Large intestine (tissue), 3 donors: ENCODE results near the gene CAV1. TPM values are rescaled to one million over a fixed set of nuclear protein-coding genes. Genes with fewer than 3 reads are reported as not detected.
"Not testable (repeated sequence)": the region's sequence is repeated elsewhere in the genome, so short reads cannot be mapped to it uniquely, and the experiment has no call there.

Experiments
- DNase-seq, 2 donors: peaks; one replicate each; pipeline versions ENCODE4 v3.0.0 to v3.0.0-alpha.2; 2013
- H3K27ac ChIP-seq: one replicate; pipeline ENCODE4 v1.5.1; 2013; ENCODE audit warnings: low read length
- H3K27me3 ChIP-seq: 2 replicates; pipeline ENCODE4 v1.6.1; 2013; ENCODE audit warnings: low read length; ENCODE audit not compliant: control insufficient read depth, insufficient read depth
- H3K36me3 ChIP-seq: 2 replicates; pipeline ENCODE4 v1.6.1; 2013; ENCODE audit warnings: low read length; ENCODE audit not compliant: control insufficient read depth, insufficient read depth
- H3K4me1 ChIP-seq: one replicate; pipeline ENCODE4 v1.6.1; 2013; ENCODE audit warnings: low read length; ENCODE audit not compliant: control insufficient read depth, insufficient read depth
- H3K4me3 ChIP-seq: one replicate; pipeline ENCODE4 v1.5.1; 2013; ENCODE audit warnings: low read length
- H3K9me3 ChIP-seq: one replicate; pipeline ENCODE4 v1.6.1; 2013; ENCODE audit warnings: mild to moderate bottlenecking, low read depth, low read length, moderate library complexity; ENCODE audit not compliant: control insufficient read depth
- WGBS: methylation state at CpG from one replicate; pipeline ENCODE4 v1.1.5; 2013; ENCODE audit warnings: low lambda C conversion rate; ENCODE audit not compliant: insufficient coverage; 5-methylcytosine and 5-hydroxymethylcytosine counted together
- polyA plus RNA-seq: library from polyadenylated mRNA; unstranded; fragments of 120-200 nt; gene quantifications from one replicate; pipeline ENCODE4 v1.2.1, GENCODE V29; 2013

CAV1 gene
- polyA plus RNA-seq, 1 donor = 100 TPM

DNA sequence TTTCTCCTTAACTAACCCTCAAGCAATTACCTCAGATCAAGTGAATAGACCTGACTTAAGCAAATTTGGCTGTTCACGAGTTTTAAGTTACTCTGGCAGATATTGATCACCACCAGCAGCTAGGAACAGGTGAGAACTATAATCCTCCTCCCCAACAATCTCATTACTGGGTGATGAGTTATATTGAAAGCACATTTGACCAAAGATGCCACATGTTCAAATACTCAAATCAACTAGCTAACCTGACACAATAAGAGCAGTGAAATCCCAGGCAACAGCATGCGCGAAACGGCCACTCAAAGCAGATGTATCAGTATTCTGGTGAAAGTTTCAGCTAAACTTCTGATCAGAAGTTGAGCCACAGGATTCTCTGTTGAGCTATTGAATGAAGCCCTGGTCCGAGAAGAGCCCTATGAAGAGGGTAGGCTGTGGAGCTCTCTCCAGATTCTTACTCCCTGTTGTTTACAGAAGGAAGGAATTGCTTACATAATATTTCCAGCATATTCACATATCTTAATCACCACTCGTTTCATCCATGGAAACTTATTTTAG lies 52.6 kb downstream of the CAV1 start:
- H3K27me3 ChIP-seq = no peaks in the 10 kb centered on the region
- no peak overlapping the region for H3K27ac ChIP-seq
- no peak overlapping the region for H3K4me3 ChIP-seq
- no peak for DNase-seq
- H3K36me3 ChIP-seq = no peaks in the 10 kb centered on the region
- no peaks in the 10 kb centered on the region for H3K9me3 ChIP-seq
- 80% methylated on average over 1 of the region's 6 CpGs for WGBS
- peaks cover 14% of the 10 kb centered on the region for H3K4me1 ChIP-seq

DNA sequence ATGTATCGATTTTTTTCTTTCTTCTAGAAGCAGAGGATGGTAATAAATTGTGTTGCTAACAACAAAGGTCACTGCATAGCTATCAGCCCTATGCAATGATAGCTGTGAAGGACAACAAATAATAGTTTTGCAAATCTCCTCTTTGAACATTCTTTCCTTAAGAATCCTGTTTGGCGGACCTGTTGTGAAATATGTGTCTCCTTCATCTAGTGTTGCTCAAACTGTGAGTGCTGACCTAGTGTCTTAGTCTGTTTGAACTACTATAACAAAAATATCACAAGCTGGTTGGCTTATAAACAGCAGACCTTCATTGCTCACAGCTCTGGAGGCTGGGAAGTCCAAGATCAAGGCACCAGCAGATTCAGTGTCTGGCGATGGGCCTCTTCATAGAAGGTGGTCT lies 53.7 kb downstream of the CAV1 start:
- H3K4me3 ChIP-seq = no peak overlapping the region
- H3K4me1 ChIP-seq = peaks cover 9% of the 10 kb centered on the region
- no CpG with 5 or more reads among the region's 3 CpGs for WGBS
- H3K27me3 ChIP-seq = no peaks in the 10 kb centered on the region
- no peaks in the 10 kb centered on the region for H3K9me3 ChIP-seq
- no peaks in the 10 kb centered on the region for H3K36me3 ChIP-seq
- DNase-seq = no peak
- H3K27ac ChIP-seq = no peak overlapping the region

DNA sequence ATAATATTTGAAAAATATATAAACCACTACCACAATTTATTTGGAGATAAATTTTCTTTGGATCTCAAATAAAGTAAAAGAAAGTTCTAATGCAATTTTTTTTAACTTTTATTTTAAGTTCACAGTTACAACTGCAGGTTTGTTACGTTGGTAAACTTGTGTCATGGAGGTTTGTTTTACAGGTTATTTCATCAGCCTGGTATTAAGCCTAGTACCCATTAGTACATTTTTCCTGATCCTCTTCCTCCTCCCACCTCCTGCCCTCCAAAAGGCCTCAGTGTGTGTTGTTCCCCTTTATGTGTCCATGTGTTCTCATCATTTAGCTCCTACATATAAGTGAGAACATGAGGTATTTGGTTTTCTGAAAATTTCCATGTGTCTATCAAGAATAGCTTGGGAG lies 54.5 kb downstream of the CAV1 start:
- Histone ChIP-seq H3K27ac (no peak overlapping the region), H3K36me3 (no peaks in the 10 kb centered on the region)
- WGBS = no CpG with 5 or more reads among the region's 1 CpG

DNA sequence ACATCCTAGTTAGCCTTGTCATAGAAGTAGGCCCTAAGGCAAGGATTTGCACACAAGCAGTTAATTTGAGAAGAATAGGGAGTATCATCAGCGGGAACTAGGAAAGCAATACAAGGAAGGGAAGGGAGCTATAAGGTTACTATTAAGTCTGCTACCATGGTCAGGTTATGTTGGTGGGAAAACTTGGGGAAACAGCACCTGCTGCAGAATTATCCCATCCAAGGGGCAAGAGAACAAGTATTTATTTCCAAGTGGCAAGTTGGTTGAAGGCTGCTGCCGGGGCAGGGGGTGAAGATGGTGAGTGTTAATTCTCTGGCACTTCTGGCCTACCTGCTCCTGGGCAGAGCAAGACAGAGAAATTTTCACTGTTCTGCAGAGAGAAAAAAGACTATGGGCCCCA lies 55.0 kb downstream of the CAV1 start:
- no peak overlapping the region for H3K4me3 ChIP-seq
- DNase-seq = no peak
- no peak overlapping the region for H3K27ac ChIP-seq
- no peaks in the 10 kb centered on the region for H3K4me1 ChIP-seq
- H3K27me3 ChIP-seq = no peaks in the 10 kb centered on the region
- whole genome bisulfite sequencing = no CpG with 5 or more reads among the region's 2 CpGs
- no peaks in the 10 kb centered on the region for H3K9me3 ChIP-seq
- no peaks in the 10 kb centered on the region for H3K36me3 ChIP-seq

More for the DNA sequence above, 54.5 kb downstream of the CAV1 start:
- Histone ChIP-seq H3K27me3 (no peaks in the 10 kb centered on the region), H3K4me3 (no peak overlapping the region), H3K9me3 (no peaks in the 10 kb centered on the region), H3K4me1 (peaks cover 2% of the 10 kb centered on the region)
- DNase-seq = no peak

DNA sequence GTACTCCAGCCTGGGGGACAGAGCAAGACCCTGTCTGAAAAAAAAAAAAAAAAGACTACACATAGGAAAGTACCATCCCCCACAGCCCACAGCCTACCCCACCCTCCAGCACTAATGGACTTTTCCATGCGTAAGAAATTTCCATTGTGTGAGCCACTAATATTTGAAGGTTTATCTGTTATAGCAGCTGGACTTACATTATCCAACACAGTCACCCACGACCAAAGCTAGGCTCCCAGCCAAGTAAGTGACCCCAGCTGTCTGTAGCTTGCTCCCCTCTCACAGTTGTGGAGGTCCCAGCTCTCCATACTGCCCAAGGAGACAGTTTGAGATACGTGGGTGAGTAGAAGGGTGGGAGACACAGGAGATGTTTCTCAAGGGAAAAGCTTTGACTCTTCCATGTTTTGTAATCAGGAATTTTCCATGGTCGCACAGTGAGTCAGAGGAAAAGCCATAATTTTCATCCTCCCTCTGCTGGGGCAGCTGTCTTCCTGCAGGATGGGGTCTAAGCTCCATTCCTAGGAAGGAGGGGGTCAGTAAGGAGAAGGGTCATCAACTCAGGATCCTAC lies 57.4 kb downstream of the CAV1 start:
- no peaks in the 10 kb centered on the region for H3K36me3 ChIP-seq
- H3K27ac ChIP-seq = no peak overlapping the region
- WGBS = no CpG with 5 or more reads among the region's 4 CpGs
- H3K4me3 ChIP-seq = no peak overlapping the region
- H3K9me3 ChIP-seq = no peaks in the 10 kb centered on the region
- H3K27me3 ChIP-seq = no peaks in the 10 kb centered on the region
- no peak for DNase-seq
- H3K4me1 ChIP-seq = no peaks in the 10 kb centered on the region

DNA sequence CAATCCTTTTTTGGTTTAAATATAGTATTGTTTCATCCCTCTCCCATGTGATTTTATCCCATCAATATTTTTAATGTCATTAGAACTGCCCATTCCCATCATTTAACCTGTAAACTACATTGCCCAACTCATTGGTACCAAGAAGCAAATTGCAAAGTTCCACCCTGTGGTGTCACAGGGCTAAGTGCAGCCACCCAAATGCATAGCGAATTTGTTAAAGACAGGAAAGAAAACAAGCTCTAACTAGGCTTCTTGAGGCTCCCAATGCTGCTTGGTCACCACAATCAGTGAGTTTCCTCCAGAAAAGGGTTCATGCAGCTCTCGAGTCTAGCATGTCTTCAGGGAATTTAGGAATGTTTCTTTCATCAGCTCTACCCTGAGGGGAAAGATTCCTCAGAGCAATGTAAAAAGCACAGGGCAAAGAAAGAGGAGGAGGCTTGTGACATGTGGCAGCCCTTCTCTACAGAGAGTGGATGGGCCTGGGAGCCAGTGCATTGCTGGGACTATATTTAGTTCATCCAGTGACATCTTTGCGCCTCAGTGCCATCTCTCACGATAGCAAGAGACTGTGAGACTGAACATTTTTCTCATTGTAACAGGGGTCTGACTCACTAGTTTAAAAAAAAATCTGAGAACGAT lies 58.1 kb downstream of the CAV1 start:
- H3K4me1 ChIP-seq = no peaks in the 10 kb centered on the region
- no peaks in the 10 kb centered on the region for H3K27me3 ChIP-seq
- H3K9me3 ChIP-seq = no peaks in the 10 kb centered on the region
- DNase-seq = no peak
- WGBS = 94% methylated on average over 3 of the region's 5 CpGs
- H3K27ac ChIP-seq = no peak overlapping the region
- no peaks in the 10 kb centered on the region for H3K36me3 ChIP-seq
- no peak overlapping the region for H3K4me3 ChIP-seq

DNA sequence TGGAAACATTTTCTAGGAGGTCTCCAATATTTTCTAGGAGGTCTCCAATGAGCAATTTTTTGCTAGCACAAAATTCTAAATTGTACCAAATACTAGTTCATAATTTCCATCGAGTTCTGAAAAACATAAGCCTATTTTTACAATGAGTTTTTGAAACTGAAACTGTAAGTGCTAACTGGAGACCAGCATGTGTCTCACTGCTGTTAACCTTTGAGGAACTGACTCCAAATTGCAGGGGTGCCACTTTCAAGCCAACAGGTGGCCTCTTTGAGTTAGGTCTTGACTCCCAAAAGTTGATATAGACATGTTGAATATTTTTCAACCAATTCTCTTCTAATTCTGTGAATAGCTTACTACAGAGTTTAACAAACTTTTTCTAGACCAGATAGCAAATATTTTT lies 58.8 kb downstream of the CAV1 start:
- Histone ChIP-seq H3K9me3 (no peaks in the 10 kb centered on the region), H3K27me3 (no peaks in the 10 kb centered on the region), H3K4me3 (no peak overlapping the region), H3K4me1 (no peaks in the 10 kb centered on the region), H3K27ac (no peak overlapping the region), H3K36me3 (no peaks in the 10 kb centered on the region)
- peak in 1 of 2 donors; percentile 25 for DNase-seq
- WGBS = no CpG with 5 or more reads among the region's 1 CpG

DNA sequence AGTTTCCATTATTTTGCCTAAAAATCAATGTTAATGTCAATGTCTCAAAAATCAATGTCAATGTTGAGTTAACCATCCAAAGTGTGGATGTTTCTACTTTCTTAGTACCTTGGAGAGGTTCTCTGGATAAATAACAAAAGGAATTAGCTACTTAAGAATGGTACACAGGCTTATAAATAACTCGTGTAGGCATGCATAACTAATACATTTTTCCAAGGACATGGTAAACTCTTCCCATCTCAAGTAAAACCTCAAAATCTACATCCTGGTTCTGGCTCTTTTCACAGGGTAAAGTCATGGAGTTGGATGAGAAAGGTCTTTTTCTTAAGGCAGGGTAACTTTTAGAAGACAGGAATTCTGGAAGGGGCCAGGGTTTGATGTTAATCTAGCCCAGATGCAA lies 59.9 kb downstream of the CAV1 start:
- Histone ChIP-seq H3K27ac (no peak overlapping the region), H3K4me1 (no peaks in the 10 kb centered on the region)

DNA sequence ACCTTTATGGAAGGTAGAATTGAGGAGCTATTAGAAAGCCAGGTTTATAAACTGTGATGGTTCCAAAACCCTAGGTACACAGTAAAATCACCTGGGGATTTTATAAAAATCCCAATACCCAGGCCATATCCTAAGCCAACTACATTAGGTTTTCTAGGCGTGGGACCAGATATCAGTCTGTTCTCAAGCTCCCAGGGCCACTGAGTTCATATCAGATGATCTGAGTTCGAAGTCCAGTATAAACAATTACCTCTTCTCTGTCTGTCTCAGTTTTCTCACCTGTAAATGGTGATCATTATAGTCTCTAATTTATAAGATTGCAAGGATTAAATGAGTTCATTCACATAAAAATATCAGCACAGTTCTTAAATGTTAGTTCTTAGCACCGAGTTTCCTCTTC lies 60.6 kb downstream of the CAV1 start:
- WGBS = no CpG with 5 or more reads among the region's 3 CpGs

More for the DNA sequence above, 59.9 kb downstream of the CAV1 start:
- H3K9me3 ChIP-seq = no peaks in the 10 kb centered on the region
- no peaks in the 10 kb centered on the region for H3K36me3 ChIP-seq
- H3K27me3 ChIP-seq = no peaks in the 10 kb centered on the region
- H3K4me3 ChIP-seq = no peak overlapping the region
- DNase-seq = no peak
- WGBS = no CpG with 5 or more reads among the region's 1 CpG

DNA sequence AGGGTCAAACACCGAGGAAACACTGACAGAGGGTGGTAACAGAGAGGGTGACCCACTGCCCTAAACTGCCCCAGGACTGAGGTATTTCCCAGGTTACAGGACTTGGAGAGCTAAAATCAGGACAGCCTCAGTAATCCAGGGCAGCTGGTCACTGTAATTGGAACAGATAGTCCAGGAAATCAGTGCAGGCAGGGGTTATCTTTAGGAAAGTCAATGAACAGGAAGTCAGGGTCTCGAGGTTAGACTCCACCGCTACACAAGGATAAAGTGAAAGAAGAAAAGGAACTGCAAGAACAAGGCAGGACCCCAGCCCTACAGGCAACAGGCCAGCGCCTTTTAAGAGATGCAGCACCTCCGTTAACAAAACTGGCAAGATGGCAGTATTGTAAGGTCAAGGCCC lies 61.1 kb downstream of the CAV1 start:
- no peak for DNase-seq
- WGBS = 100% methylated on average over 1 of the region's 5 CpGs
- Histone ChIP-seq H3K27ac (no peak overlapping the region), H3K4me1 (no peaks in the 10 kb centered on the region), H3K27me3 (no peaks in the 10 kb centered on the region), H3K9me3 (no peaks in the 10 kb centered on the region), H3K36me3 (no peaks in the 10 kb centered on the region), H3K4me3 (no peak overlapping the region)

More for the DNA sequence above, 60.6 kb downstream of the CAV1 start:
- Histone ChIP-seq H3K27ac (no peak overlapping the region), H3K27me3 (no peaks in the 10 kb centered on the region), H3K36me3 (no peaks in the 10 kb centered on the region), H3K9me3 (no peaks in the 10 kb centered on the region), H3K4me3 (no peak overlapping the region), H3K4me1 (no peaks in the 10 kb centered on the region)
- DNase-seq = no peak

DNA sequence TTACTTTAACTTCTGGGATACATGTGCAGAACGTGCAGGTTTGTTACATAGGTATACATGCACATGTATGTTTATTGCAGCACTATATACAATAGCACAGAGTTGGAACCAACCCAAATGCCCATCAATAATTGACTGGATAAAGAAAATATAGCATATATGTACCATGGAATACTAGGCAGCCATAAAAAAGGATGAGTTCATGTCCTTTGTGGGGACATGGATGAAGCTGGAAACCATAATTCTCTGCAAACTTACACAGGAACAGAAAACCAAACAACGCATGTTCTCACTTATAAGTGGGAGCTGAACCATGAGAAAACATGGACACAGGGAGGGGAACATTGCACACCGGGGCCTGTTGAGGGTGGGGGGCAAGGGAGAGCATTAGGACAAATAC lies 62.4 kb downstream of the CAV1 start:
- DNase-seq, H3K9me3 ChIP-seq, H3K36me3 ChIP-seq, H3K4me3 ChIP-seq, H3K27ac ChIP-seq, H3K4me1 ChIP-seq, H3K27me3 ChIP-seq: not testable (repeated sequence)
- 100% methylated on average over 1 of the region's 3 CpGs for WGBS
